HUES64 (cell line): ENCODE results near the gene PIP4K2B.
"Not testable (repeated sequence)": the region's sequence is repeated elsewhere in the genome, so short reads cannot be mapped to it uniquely, and the experiment has no call there.

Experiments used
- H3K27ac ChIP-seq: 2 replicates; pipeline ENCODE4 v1.7.0; 2013; ENCODE audit warnings: low read depth, low read length, inconsistent platforms
- H3K27me3 ChIP-seq: 2 replicates; pipeline ENCODE4 v1.6.1; 2013; ENCODE audit warnings: mild to moderate bottlenecking, low read length; ENCODE audit not compliant: insufficient read depth
- H3K36me3 ChIP-seq: 2 replicates; pipeline ENCODE4 v1.6.1; 2013; ENCODE audit warnings: mild to moderate bottlenecking, low read length; ENCODE audit not compliant: insufficient read depth
- H3K4me1 ChIP-seq: 2 replicates; pipeline ENCODE4 v1.6.1; 2013; ENCODE audit warnings: mild to moderate bottlenecking, low read length, moderate library complexity; ENCODE audit not compliant: insufficient read depth
- H3K4me3 ChIP-seq: 2 replicates; pipeline ENCODE4 v1.5.1; 2013; ENCODE audit warnings: mild to moderate bottlenecking, low read length, moderate library complexity
- H3K9ac ChIP-seq: 2 replicates; pipeline ENCODE4 v1.6.1; 2013; ENCODE audit warnings: mild to moderate bottlenecking, low read depth, low read length
- H3K9me3 ChIP-seq: 2 replicates; pipeline ENCODE4 v1.6.1; 2013; ENCODE audit warnings: low read depth, low read length; ENCODE audit not compliant: insufficient read depth
- WGBS: fragments of 150-250, 120-280 bp; methylation state at CpG from one replicate; pipeline ENCODE4 v1.1.7; 2013; ENCODE audit warnings: missing lambda C conversion rate; 5-methylcytosine and 5-hydroxymethylcytosine counted together

PIP4K2B gene

DNA sequence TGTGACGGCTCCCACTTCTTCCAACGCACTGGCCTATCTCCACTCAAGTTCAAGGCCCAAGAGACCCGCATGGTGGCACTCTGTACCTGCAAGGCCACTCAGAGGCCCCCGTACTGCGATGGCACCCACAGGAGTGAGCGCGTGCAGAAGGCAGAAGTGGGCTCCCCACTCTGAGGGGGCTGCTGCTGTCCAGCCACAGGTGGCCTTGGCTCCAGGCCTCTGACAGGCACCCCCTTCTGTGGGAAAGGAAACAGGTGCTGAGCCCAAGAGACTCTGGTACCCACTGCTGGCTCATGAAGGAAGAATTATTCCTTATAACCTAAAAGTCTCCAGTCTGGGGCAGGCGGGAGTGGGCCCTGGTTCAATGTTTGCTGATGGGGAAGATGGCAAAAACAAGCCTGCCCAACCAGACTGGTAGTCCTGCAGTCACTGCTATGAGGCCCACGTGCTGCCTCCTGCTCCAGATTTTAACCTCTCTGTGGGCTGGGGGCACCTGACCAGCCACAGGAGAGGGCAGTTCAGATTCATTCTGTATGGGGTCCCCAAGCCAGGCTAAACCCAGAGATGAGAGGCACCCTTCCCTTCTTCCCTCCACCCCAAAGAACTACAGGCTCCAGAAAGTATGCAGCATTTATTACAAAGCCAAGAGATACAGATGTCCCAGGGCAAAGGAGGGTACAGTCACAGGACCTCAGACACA lies 65.9 kb downstream of the PIP4K2B start:
- H3K27me3 ChIP-seq: peaks cover 12% of the 10 kb centered on the region
- WGBS: 87% methylated on average over 9 of the region's 9 CpGs
- no peak overlapping the region for H3K27ac ChIP-seq
- H3K36me3 ChIP-seq: peaks cover 43% of the 10 kb centered on the region
- no peaks in the 10 kb centered on the region for H3K9me3 ChIP-seq
- peaks cover 6% of the 10 kb centered on the region; the same call in 1 of the 2 replicates for H3K4me1 ChIP-seq
- no peak overlapping the region for H3K9ac ChIP-seq
- no peak overlapping the region for H3K4me3 ChIP-seq

DNA sequence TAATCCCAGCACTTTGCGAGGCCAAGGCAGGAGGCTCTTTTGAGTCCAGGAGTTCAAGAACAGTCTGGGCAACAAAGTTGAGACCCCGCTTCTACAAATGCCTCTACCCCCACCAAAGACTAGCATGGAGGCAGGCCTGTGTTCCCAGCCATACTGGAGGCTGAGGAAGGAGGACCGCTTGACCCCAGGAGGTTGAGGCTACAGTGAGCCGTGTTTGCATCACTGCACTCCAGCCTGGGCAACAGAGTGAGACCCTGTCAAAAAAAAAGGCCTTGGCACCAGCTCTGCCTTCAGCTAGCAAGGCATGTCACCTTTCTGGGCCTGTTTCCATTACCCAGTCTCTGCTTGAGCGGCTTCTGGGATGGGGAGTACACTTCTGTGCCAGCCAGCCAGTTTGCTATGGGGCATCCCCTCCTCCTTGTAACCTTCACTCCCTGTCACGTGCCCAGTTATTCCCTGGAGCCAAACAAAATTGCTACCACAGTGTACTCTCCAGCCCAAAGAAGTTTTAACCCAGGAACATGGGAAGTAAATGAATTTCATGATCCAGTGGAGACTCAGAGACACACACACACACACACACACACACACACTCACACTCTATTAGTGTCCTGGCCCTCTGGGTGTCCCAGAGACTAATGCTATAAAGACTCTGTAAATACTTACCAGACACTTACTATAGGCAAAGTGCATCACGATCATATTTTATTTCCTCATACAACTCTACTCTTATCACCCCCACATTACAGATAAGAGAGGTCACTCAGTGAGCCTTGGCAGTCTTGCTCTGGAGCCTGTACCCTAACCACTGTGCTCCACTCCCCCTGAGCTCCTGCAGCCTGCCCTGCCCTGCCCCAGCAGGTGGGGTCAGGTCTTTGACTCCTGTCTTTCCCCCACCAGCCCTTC lies 66.7 kb downstream of the PIP4K2B start:
- 96% methylated on average over 7 of the region's 7 CpGs for WGBS
- peaks cover 35% of the 10 kb centered on the region for H3K36me3 ChIP-seq
- no peak overlapping the region for H3K4me3 ChIP-seq
- H3K27me3 ChIP-seq: peaks cover 20% of the 10 kb centered on the region
- peaks cover 6% of the 10 kb centered on the region; the same call in 1 of the 2 replicates for H3K4me1 ChIP-seq
- no peak overlapping the region for H3K9ac ChIP-seq
- H3K27ac ChIP-seq: no peak overlapping the region
- H3K9me3 ChIP-seq: no peaks in the 10 kb centered on the region

DNA sequence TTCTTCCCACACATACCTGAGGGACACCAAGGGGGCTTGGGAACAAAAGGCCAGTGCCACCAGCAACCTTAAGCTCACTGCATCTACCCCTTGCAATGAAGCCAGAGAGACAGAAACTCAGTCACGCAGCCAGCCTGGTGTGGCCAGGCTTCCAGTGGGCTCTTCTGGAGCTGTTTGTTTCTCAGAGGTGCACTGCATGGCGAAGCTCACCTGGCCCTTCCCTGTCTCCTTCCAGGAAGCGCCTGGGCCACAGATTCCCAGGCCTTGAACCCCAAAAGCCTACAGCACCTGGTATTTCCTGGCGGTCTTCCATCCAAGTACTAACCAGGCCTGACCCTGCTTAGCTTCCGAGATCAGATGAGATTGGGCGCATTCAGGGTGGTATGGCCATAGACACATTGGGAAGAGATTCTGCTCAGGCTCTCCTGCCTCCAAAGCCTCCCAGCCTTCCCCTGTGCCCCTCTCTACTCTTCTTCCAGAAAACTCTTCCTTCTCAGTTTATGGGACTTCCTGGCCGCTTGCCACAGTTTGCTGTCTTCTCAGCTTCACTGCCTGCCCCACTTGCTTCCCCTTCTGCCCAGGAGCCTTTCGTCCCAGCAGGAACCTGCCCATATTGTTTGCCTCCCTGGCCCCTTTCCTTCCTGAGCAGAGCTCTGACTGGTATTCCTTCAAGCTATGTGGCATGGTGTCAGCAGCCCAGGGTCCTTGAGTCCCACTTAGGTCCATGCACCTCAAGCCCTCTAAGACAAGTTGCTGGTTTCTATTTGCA lies 67.6 kb downstream of the PIP4K2B start:
- peaks cover 29% of the 10 kb centered on the region for H3K36me3 ChIP-seq
- H3K27me3 ChIP-seq: peaks cover 20% of the 10 kb centered on the region
- WGBS: 92% methylated on average over 8 of the region's 8 CpGs
- no peak overlapping the region for H3K27ac ChIP-seq
- peaks cover 6% of the 10 kb centered on the region; the same call in 1 of the 2 replicates for H3K4me1 ChIP-seq
- no peaks in the 10 kb centered on the region for H3K9me3 ChIP-seq
- H3K4me3 ChIP-seq: no peak overlapping the region
- no peak overlapping the region for H3K9ac ChIP-seq

DNA sequence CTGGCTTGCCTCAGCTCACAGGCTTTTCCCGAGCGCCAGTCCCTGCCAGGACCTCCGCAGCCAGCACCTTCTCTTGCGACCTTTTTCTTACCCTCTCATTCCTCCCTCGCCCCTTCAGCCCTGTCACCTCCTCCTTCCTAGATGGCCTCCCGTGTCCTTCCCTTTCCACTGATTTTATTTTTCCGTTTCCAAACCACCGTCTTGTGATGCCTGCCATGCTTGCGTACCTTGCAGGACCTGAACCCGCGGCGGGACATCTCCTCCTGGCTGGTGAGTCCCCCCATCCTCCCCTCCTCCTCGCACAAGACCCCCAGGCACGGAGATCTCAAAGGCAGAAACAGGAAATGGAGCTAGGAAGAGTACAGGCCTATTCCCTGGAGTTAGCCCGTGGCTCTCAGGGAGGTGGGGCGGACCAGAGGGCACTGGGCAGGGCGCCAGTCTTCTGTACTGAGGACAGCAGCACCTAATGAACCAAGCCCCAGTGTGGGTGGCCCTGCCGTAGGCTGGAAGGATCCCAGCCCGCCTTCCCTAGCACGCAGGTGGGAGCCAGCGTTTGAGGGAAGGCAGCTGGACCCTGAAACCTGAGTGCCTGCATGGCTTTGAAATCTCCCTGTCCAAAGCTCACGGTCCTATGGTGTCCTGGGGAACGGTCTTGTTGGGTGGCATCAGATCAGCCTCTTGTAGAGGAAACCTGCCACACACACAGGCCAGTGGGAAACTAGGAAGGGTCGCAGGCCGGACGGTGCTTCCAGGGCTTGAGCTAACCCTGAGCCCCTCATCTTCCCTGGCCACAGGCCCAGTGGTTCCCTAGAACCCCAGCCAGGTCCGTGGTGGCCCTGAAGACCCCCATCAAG lies 68.6 kb downstream of the PIP4K2B start:
- H3K4me3 ChIP-seq: peak overlapping the region; percentile 73
- peaks cover 20% of the 10 kb centered on the region for H3K27me3 ChIP-seq
- WGBS: 21% methylated on average over 27 of the region's 27 CpGs
- H3K27ac ChIP-seq: peak overlapping the region; percentile 68; the same call in 1 of the 2 replicates
- peaks cover 6% of the 10 kb centered on the region; the same call in 1 of the 2 replicates for H3K4me1 ChIP-seq
- peak overlapping the region; percentile 71 for H3K9ac ChIP-seq
- peaks cover 23% of the 10 kb centered on the region for H3K36me3 ChIP-seq
- H3K9me3 ChIP-seq: no peaks in the 10 kb centered on the region

DNA sequence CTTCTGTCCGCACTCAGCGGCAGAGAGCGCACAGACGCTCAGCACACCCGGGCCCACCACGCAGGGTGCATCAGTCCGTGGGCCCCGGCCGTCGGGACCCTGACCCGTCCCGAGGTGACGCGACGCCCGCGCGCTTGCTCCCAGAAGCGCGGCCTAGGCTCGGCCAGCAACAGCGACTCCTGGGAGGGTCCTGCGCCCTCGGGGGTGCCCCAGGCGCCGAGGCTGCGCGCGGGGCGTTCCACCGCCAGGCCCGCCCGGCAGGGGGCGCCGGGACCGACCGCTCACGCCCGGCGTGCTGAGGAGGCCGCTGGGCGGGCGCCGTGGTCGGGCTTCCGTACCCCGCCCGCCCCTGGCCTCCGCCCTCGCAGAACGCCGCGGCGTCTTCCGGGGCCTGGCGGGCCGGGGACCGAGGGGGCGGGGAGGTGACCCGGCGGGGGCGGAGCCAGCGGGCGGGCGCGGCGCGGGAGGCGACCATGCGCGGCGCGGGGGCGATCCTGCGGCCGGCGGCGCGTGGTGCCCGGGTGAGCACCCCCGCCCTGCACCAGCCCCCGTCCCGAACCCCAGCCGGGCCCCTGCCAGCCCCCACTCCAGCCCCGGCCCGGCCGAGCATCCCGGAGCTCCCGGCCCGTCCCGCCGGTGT lies 69.3 kb downstream of the PIP4K2B start, which contains the start of gene CISD3:
TSS of gene CISD3 (plus strand) at position 456 of the 640 bp plus-strand sequence. CDS start at position 474, 18 bp downstream.
- Histone ChIP-seq H3K9me3 (no peaks in the 10 kb centered on the region), H3K36me3 (peaks cover 19% of the 10 kb centered on the region), H3K27ac (peak within 1 kb of the TSS; percentile 68; the same call in 1 of the 2 replicates), H3K27me3 (peaks cover 20% of the 10 kb centered on the region), H3K4me3 (peak within 1 kb of the TSS; percentile 73), H3K4me1 (peaks cover 6% of the 10 kb centered on the region; the same call in 1 of the 2 replicates), H3K9ac (peak within 1 kb of the TSS; percentile 71)
- 1% methylated on average over 92 of the region's 92 CpGs for WGBS

DNA sequence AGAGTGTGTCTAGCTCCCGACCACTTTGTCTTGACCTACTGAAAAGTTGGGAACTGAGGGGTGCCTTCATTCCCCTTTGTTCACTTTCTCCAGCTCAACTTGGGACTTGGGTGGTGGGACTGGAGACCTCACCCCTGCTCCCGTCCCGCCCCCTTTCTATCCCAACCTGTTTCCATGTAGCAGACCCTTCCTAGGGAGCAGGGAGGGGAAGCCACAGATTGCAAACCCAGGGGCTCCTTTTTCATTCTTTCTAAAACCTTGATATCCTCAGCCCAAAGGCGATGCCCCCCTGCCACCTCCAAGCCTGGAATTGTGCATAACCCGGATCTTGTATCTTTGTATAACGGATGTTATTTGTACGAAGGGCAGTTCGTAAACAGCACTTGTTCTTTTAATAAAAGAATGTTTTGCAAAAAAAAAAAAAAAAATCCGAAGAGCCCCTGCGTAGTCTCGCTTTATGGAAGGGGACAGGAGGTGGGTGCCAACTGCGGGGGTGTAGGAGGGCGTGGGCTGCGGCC lies 69.9 kb downstream of the PIP4K2B start:
- H3K4me1 ChIP-seq: peaks cover 6% of the 10 kb centered on the region; the same call in 1 of the 2 replicates
- H3K27me3 ChIP-seq: peaks cover 20% of the 10 kb centered on the region
- 36% methylated on average over 14 of the region's 14 CpGs for WGBS
- peak overlapping the region; percentile 69 for H3K9ac ChIP-seq
- H3K9me3 ChIP-seq: no peaks in the 10 kb centered on the region
- H3K4me3 ChIP-seq: peak overlapping the region; percentile 73
- peaks cover 15% of the 10 kb centered on the region for H3K36me3 ChIP-seq
- no peak overlapping the region for H3K27ac ChIP-seq

DNA sequence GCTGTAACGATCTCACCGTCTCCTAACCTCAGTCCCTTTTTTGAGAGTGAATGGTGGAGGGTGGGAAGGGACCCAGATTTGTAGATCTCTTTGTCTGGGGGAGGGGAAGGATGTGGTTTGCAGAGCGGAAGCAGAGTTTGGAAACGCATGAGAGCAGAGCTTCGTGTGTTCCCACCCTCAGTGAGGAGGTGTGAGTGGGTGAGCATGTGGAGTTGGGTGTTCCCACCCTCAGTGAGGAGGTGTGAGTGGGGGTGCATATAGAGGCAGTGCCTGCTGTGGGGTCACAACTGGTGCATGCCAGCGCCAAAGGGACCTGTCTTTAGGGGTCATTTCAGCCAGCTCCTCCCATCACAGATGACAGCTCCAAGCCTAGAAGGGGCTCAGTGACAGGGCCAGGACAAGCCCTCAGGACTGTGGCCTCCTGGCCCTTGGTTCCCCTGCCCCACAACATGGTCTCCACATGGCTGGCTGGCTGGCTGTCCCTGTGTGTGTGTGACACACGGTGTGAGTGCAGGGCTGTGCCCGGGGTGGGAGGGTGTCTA lies 71.0 kb downstream of the PIP4K2B start:
- H3K27ac ChIP-seq: no peak overlapping the region
- peaks cover 6% of the 10 kb centered on the region; the same call in 1 of the 2 replicates for H3K4me1 ChIP-seq
- no peaks in the 10 kb centered on the region for H3K9me3 ChIP-seq
- H3K36me3 ChIP-seq: peaks cover 6% of the 10 kb centered on the region; the same call in 1 of the 2 replicates
- no peak overlapping the region for H3K4me3 ChIP-seq
- WGBS: 86% methylated on average over 8 of the region's 8 CpGs
- H3K27me3 ChIP-seq: peaks cover 20% of the 10 kb centered on the region
- H3K9ac ChIP-seq: no peak overlapping the region

DNA sequence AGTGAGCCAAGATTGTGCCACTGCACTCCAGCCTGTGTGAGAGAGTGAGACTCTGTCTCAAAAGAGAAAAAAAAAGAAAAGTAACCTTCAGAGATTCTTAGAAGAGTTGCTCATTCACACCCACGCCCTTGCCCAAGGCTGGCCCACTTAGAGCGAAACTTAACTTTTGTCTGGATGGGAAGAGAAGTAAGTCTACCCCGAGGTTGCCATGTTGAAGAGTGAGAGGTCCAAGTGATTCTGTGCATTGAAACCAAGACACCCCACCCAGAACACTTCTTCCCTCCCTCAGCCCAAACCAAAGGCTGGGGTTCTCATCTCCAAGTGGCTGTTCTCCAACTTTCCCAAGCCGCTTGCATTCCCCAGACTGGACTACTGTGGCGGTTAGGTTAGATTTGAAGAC lies 71.6 kb downstream of the PIP4K2B start:
- Histone ChIP-seq H3K36me3 (peaks cover under 1% of the 10 kb centered on the region; the same call in 1 of the 2 replicates), H3K4me3 (no peak overlapping the region), H3K4me1 (peaks cover 6% of the 10 kb centered on the region; the same call in 1 of the 2 replicates), H3K27ac (no peak overlapping the region), H3K27me3 (peaks cover 20% of the 10 kb centered on the region), H3K9ac (no peak overlapping the region), H3K9me3 (no peaks in the 10 kb centered on the region)
- 98% methylated on average over 4 of the region's 5 CpGs for WGBS

DNA sequence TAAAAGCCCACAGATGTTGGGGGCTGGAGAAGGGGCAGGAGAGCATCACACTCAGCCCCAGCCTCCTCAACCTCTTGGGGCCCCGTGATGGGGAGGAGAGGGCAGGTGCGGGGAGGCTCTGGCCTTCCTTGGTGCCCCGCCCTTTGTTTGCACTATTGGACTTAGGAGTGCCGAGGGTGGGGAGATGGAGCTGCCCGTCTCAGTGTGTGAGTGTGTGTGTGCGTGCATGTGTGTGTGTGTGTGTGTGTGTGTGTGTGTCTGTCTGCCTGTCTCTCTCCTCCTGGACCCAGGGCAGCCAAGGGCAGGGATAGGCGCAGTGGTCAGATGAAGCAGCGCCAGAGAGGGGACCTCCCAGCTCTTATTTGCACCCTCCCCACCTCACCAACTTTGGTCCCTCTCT lies 73.2 kb downstream of the PIP4K2B start:
- H3K36me3 ChIP-seq, H3K9me3 ChIP-seq, H3K4me3 ChIP-seq, H3K27ac ChIP-seq, H3K9ac ChIP-seq, H3K4me1 ChIP-seq: not testable (repeated sequence)
- H3K27me3 ChIP-seq: peaks cover 24% of the 10 kb centered on the region
- 74% methylated on average over 6 of the region's 8 CpGs for WGBS
